Natural killer cell (primary cell): ENCODE results near the gene MAPK8. TPM values are rescaled to one million over a fixed set of nuclear protein-coding genes. Genes with fewer than 3 reads are reported as not detected.

Experiments
- ATAC-seq, 3 donors: fragments of 150-1000 bp in 2 of 3; fragments of 200-7000 bp in 1 of 3; cut with Tn5 transposase; 1 replicate in 1 of 3; 2 replicates in 2 of 3; pipeline ENCODE4 v1.10.0; 2021; ENCODE audit warnings: mild to moderate bottlenecking in 2 of 3, moderate library complexity in 2 of 3
- DNase-seq, 2 donors: peaks; one replicate each; pipeline versions ENCODE4 v3.0.0 to v3.0.0-alpha.2; 2013 to 2021; ENCODE audit warnings: mixed read lengths in 1 of 2
- H3K27ac ChIP-seq: one replicate; pipeline ENCODE4 v1.5.1; 2013; ENCODE audit warnings: mild to moderate bottlenecking, low read length
- H3K27me3 ChIP-seq: one replicate; pipeline ENCODE4 v1.6.1; 2013; ENCODE audit warnings: low read length; ENCODE audit not compliant: control insufficient read depth, insufficient read depth
- H3K36me3 ChIP-seq: one replicate; pipeline ENCODE4 v1.6.1; 2013; ENCODE audit warnings: low read length; ENCODE audit not compliant: control insufficient read depth, insufficient read depth
- H3K4me1 ChIP-seq: one replicate; pipeline ENCODE4 v1.6.1; 2013; ENCODE audit warnings: low read length; ENCODE audit not compliant: control insufficient read depth, insufficient read depth
- H3K4me3 ChIP-seq: one replicate; pipeline ENCODE4 v1.5.1; 2013; ENCODE audit warnings: low read length
- H3K9me3 ChIP-seq: one replicate; pipeline ENCODE4 v1.6.1; 2013; ENCODE audit warnings: low read length; ENCODE audit not compliant: control insufficient read depth, insufficient read depth
- H3K27ac Mint-ChIP-seq, 2 donors: one replicate each; pipeline ENCODE4 v1.8.0; 2022; ENCODE audit warnings: mild to moderate bottlenecking in 2 of 2, mixed read lengths in 2 of 2, moderate library complexity in 1 of 2
- H3K27me3 Mint-ChIP-seq, 2 donors: one replicate each; pipeline ENCODE4 v1.8.0; 2022; ENCODE audit warnings: low read depth in 2 of 2, mixed read lengths in 2 of 2
- H3K36me3 Mint-ChIP-seq: one replicate; pipeline ENCODE4 v1.8.0; 2022; ENCODE audit warnings: mixed read lengths
- H3K4me1 Mint-ChIP-seq, 2 donors: one replicate each; pipeline ENCODE4 v1.8.0; 2022; ENCODE audit warnings: mixed read lengths in 2 of 2
- H3K4me3 Mint-ChIP-seq: one replicate; pipeline ENCODE4 v1.8.0; 2022; ENCODE audit warnings: mild to moderate bottlenecking, moderate library complexity, mixed read lengths
- H3K9me3 Mint-ChIP-seq, 2 donors: one replicate each; pipeline ENCODE4 v1.8.0; 2022; ENCODE audit warnings: mixed read lengths in 2 of 2
- WGBS: methylation state at CpG from one replicate; pipeline ENCODE4 v1.1.7; 2013; ENCODE audit warnings: missing lambda C conversion rate; ENCODE audit not compliant: insufficient coverage; 5-methylcytosine and 5-hydroxymethylcytosine counted together
- intact Hi-C: fragments of 100-400 bp; cut with micrococcal nuclease; formaldehyde crosslinking; loops from one replicate; pipeline ENCODE4 v1.14.2; 2022
- total RNA-seq, 4 donors: library from RNA; stranded (reverse); fragments of 120-200 nt in 1 of 4; gene quantifications; one replicate each; pipeline versions ENCODE4 v1.2.3 to v1.2.4, GENCODE V29; 2013 to 2022
- TF ChIP-seq, protein P1 (sequence below): fragments of 200-600 bp; IDR thresholded peaks from one replicate; pipeline ENCODE4 v1.8.0; 2022; ENCODE audit warnings: antibody characterized with exemption

MAPK8 gene
- total RNA-seq, 3 donors from 2014 or later (not counting 1 experiment from before 2014, with no cell fraction given): 37.3 to 44.5 (median 40.8) TPM

DNA sequence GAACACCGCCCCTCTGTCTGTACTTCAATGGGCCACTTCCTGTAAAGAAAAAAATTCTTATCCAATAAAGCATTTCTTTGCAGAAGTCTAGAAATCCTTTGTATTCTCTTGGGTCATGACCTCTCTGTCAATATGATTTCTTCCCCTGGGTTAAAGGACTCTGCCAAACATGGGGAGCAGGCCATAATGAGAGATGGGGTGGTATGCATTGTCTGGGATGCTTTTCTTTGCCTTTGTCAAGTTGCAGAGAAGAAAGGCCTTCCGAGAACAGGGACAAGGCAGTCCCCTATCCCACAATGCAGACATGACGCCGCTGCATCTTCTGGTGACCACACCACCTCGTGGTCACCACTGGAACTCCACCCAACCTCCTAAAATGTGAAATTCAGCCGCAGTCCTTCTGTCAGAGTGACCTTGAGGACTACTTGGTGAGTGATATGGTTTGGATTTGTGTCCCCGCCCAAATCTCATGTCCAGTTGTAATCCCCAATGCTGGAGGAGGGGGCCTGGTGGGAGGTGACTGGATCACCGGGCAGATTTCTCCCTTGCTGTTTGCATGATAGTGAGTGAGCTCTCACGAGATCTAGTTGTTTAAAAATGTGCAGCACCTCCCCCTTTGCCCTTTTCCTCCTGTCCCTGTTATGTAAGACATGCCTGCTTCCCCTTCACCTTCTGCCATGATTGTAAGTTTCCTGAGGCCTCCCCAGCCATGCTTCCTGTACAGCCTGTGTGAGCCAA is 16.8 kb upstream of the MAPK8 start:
- Mint-ChIP-seq H3K4me3 (no peak overlapping the region), H3K36me3 (no peaks in the 10 kb centered on the region), H3K27ac (no peak overlapping the region), H3K9me3 (peaks cover 0 to 2% of the 10 kb centered on the region in 2 donors), H3K27me3 (peaks cover 13 to 19% of the 10 kb centered on the region in 2 donors), H3K4me1 (no peaks in the 10 kb centered on the region)
- H3K4me1 ChIP-seq: peaks cover 3% of the 10 kb centered on the region
- H3K27me3 ChIP-seq: no peaks in the 10 kb centered on the region
- H3K36me3 ChIP-seq: no peaks in the 10 kb centered on the region
- TF ChIP-seq, protein P1, sequence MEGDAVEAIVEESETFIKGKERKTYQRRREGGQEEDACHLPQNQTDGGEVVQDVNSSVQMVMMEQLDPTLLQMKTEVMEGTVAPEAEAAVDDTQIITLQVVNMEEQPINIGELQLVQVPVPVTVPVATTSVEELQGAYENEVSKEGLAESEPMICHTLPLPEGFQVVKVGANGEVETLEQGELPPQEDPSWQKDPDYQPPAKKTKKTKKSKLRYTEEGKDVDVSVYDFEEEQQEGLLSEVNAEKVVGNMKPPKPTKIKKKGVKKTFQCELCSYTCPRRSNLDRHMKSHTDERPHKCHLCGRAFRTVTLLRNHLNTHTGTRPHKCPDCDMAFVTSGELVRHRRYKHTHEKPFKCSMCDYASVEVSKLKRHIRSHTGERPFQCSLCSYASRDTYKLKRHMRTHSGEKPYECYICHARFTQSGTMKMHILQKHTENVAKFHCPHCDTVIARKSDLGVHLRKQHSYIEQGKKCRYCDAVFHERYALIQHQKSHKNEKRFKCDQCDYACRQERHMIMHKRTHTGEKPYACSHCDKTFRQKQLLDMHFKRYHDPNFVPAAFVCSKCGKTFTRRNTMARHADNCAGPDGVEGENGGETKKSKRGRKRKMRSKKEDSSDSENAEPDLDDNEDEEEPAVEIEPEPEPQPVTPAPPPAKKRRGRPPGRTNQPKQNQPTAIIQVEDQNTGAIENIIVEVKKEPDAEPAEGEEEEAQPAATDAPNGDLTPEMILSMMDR: peak; percentile 83
- intact Hi-C loops: no loop called here
- ATAC-seq: peak; percentile 67 to 87 (median 83)
- DNase-seq: peak; percentile 33 to 67
- H3K4me3 ChIP-seq: no peak overlapping the region
- 37% methylated on average over 8 of the region's 9 CpGs for whole genome bisulfite sequencing
- no peaks in the 10 kb centered on the region for H3K9me3 ChIP-seq
- no peak overlapping the region for H3K27ac ChIP-seq

DNA sequence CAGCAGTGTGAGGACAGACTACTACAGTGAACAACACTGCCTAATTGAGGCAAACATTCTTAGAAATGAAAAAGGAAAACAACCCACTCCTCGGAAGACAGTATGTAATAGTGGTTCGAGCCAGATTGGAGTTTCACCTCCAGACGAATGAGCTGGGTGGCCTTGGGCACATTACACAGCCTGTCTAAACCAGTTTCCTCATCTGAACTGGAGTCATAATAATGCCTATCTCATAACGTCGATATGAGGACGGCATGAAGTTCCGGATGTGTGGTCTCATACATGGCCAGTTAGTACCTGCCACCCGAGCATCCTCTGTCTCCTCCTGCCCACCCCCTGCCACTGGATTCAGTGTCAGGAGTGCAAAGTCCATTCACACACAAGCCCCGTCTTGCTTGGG is 16.2 kb upstream of the MAPK8 start:
- H3K9me3 ChIP-seq: no peaks in the 10 kb centered on the region
- H3K4me3 ChIP-seq: no peak overlapping the region
- no peaks in the 10 kb centered on the region for H3K27me3 ChIP-seq
- no peaks in the 10 kb centered on the region for H3K36me3 Mint-ChIP-seq
- peaks cover 10 to 13% of the 10 kb centered on the region in 2 donors for H3K27me3 Mint-ChIP-seq
- DNase-seq (no peak), ATAC-seq (no peak)
- H3K4me3 Mint-ChIP-seq: no peak overlapping the region
- TF ChIP-seq, protein P1: no peak
- peaks cover 3% of the 10 kb centered on the region for H3K4me1 ChIP-seq
- no peak overlapping the region for H3K27ac ChIP-seq
- H3K4me1 Mint-ChIP-seq: no peaks in the 10 kb centered on the region
- WGBS: 91% methylated on average over 9 of the region's 9 CpGs
- intact Hi-C loops: no loop called here
- H3K36me3 ChIP-seq: no peaks in the 10 kb centered on the region
- no peak overlapping the region for H3K27ac Mint-ChIP-seq
- no peaks in the 10 kb centered on the region for H3K9me3 Mint-ChIP-seq

DNA sequence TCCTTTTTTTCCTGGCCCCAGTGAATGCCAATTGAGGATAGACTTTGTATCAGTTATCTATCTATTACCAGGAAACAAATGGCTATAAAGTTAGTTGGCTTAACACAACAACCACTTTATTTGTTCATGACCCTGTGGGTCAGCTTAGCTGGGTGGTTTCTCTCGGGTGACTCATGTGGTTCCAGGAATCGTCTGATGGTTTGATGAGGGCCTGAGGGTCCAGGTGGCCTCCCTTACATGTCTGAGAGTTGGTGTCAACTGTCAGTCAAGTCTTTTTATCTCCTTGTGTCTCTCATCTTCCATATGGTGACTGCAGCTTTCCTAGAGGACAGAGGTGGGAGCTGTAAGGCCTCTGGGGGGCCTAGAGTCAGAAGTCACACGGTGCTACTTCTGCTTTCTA is 15.3 kb upstream of the MAPK8 start:
- H3K4me1 Mint-ChIP-seq: no peaks in the 10 kb centered on the region
- Histone ChIP-seq H3K27ac (no peak overlapping the region), H3K4me3 (no peak overlapping the region), H3K4me1 (peaks cover 3% of the 10 kb centered on the region), H3K9me3 (no peaks in the 10 kb centered on the region), H3K36me3 (no peaks in the 10 kb centered on the region), H3K27me3 (no peaks in the 10 kb centered on the region)
- ATAC-seq (no peak), DNase-seq (no peak)
- H3K36me3 Mint-ChIP-seq: no peaks in the 10 kb centered on the region
- TF ChIP-seq, protein P1: no peak
- no peaks in the 10 kb centered on the region for H3K9me3 Mint-ChIP-seq
- H3K27ac Mint-ChIP-seq: no peak overlapping the region
- WGBS: 36% methylated on average over 3 of the region's 3 CpGs
- intact Hi-C loops: no loop called here
- H3K27me3 Mint-ChIP-seq: peaks cover 4 to 6% of the 10 kb centered on the region in 2 donors
- no peak overlapping the region for H3K4me3 Mint-ChIP-seq

GRCh38 chr10:48292616-48293015 is 13.9 kb upstream of the MAPK8 start:
- Histone ChIP-seq H3K9me3 (no peaks in the 10 kb centered on the region), H3K27ac (no peak overlapping the region), H3K27me3 (no peaks in the 10 kb centered on the region), H3K4me3 (no peak overlapping the region), H3K4me1 (peaks cover 3% of the 10 kb centered on the region), H3K36me3 (no peaks in the 10 kb centered on the region)
- Mint-ChIP-seq H3K4me3 (no peak overlapping the region), H3K27ac (no peak overlapping the region), H3K27me3 (peaks cover 0 to 6% of the 10 kb centered on the region in 2 donors), H3K36me3 (no peaks in the 10 kb centered on the region), H3K9me3 (no peaks in the 10 kb centered on the region), H3K4me1 (no peaks in the 10 kb centered on the region)
- intact Hi-C loops: no loop called here
- TF ChIP-seq, protein P1: no peak
- no peak for DNase-seq
- 84% methylated on average over 3 of the region's 3 CpGs for WGBS
- ATAC-seq: no peak
